Subcutaneous abdominal adipose tissue (tissue), 5 donors: ENCODE measurements around the gene PLIN5.

Experiments
- H3K27ac ChIP-seq: one replicate; pipeline ENCODE4 v1.7.0; 2013; ENCODE audit warnings: low read depth, mild to moderate bottlenecking, inconsistent platforms, low read length, moderate library complexity
- H3K27me3 ChIP-seq, 5 donors: one replicate each; pipeline ENCODE4 v1.7.0; 2013; ENCODE audit warnings: low read length in 5 of 5, inconsistent platforms in 1 of 5; ENCODE audit not compliant: control insufficient read depth in 5 of 5, insufficient read depth in 4 of 5
- H3K36me3 ChIP-seq, 5 donors: one replicate each; pipeline ENCODE4 v1.7.0; 2013; ENCODE audit warnings: low read length in 5 of 5; ENCODE audit not compliant: control insufficient read depth in 5 of 5, insufficient read depth in 5 of 5
- H3K4me1 ChIP-seq, 5 donors: one replicate each; pipeline ENCODE4 v1.7.0; 2013; ENCODE audit warnings: low read length in 5 of 5, mild to moderate bottlenecking in 3 of 5, moderate library complexity in 1 of 5; ENCODE audit not compliant: control insufficient read depth in 5 of 5, insufficient read depth in 5 of 5
- H3K4me3 ChIP-seq, 5 donors: one replicate each; pipeline ENCODE4 v1.7.0; 2013; ENCODE audit warnings: low read length in 5 of 5, low read depth in 1 of 5
- H3K9ac ChIP-seq, 5 donors: one replicate each; pipeline ENCODE4 v1.7.0; 2013; ENCODE audit warnings: low read length in 5 of 5, mild to moderate bottlenecking in 4 of 5, moderate library complexity in 3 of 5
- H3K9me3 ChIP-seq, 5 donors: one replicate each; pipeline ENCODE4 v1.7.0; 2013; ENCODE audit warnings: low read length in 5 of 5; ENCODE audit not compliant: control insufficient read depth in 5 of 5
- donor health status: healthy.
- donor health status: healthy.
- donor health status: healthy.
- donor health status: healthy.
- donor health status: healthy.

Gene PLIN5

DNA sequence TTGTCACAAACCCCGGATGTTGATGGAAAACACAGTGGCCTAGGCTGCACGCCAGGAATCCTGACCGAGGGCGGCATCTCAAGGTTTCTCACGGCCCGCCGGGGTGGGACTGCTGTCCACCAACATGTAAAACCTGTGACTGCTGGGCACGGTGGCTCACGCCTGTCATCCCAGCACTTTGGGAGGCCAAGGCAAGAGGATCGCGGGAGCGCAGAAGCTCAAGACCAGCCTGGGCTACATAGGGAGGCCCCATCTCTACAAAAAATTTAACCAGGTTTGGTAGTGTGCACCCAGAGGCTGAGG lies 27.9 kb downstream of the PLIN5 start:
- Histone ChIP-seq H3K4me3 (peak overlapping the region in 4 of 5 donors; percentile 17 to 51 (median 48)), H3K36me3 (peaks cover 0 to 70% (median 55%) of the 10 kb centered on the region in 5 donors), H3K27me3 (no peaks in the 10 kb centered on the region), H3K9me3 (peaks cover 0 to 3% (median 0%) of the 10 kb centered on the region in 5 donors), H3K9ac (peak overlapping the region in 1 of 5 donors; percentile 3), H3K27ac (peak overlapping the region; percentile 90), H3K4me1 (peaks cover 9 to 70% (median 52%) of the 10 kb centered on the region in 5 donors)

DNA sequence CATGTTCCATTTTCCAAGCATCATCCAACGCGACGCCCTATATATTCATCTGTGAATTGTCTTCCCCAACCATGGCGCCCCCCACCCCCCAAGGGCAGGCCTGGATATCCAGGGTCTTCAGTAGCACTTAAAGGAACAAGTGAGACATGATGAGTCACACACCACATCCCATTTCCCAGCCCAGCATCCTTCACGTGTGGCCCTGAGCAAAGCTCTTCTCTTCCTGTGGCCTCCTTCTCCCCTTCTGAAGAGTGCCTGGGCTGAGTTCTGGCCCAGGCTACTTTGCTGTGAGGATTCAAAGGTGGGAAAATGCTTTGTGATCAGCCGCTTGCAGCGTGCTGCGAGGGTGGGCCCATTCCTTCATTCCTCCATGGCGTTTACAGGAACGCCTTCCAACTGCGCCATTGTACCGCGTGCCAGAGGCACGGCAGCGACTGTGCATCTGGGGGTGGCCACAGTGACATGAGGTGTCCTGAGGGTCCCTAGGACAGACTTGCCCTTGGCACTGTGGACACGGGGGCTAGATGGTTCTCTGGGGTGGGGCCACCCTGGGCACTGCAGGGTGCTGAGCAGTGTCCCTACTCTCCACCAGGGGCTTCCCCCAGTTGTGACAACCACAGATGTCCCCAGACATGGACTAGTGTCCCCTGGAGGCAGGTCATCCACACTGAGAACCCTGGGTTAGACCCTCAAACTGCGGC lies 28.4 kb downstream of the PLIN5 start:
- Histone ChIP-seq H3K36me3 (peaks cover 0 to 72% (median 60%) of the 10 kb centered on the region in 5 donors), H3K4me1 (peaks cover 9 to 75% (median 56%) of the 10 kb centered on the region in 5 donors), H3K9ac (peak overlapping the region in 2 of 5 donors; percentile 3 to 5), H3K27me3 (no peaks in the 10 kb centered on the region), H3K27ac (peak overlapping the region; percentile 90), H3K4me3 (peak overlapping the region in 3 of 5 donors; percentile 25 to 48 (median 38)), H3K9me3 (peaks cover 0 to 3% (median 0%) of the 10 kb centered on the region in 5 donors)

DNA sequence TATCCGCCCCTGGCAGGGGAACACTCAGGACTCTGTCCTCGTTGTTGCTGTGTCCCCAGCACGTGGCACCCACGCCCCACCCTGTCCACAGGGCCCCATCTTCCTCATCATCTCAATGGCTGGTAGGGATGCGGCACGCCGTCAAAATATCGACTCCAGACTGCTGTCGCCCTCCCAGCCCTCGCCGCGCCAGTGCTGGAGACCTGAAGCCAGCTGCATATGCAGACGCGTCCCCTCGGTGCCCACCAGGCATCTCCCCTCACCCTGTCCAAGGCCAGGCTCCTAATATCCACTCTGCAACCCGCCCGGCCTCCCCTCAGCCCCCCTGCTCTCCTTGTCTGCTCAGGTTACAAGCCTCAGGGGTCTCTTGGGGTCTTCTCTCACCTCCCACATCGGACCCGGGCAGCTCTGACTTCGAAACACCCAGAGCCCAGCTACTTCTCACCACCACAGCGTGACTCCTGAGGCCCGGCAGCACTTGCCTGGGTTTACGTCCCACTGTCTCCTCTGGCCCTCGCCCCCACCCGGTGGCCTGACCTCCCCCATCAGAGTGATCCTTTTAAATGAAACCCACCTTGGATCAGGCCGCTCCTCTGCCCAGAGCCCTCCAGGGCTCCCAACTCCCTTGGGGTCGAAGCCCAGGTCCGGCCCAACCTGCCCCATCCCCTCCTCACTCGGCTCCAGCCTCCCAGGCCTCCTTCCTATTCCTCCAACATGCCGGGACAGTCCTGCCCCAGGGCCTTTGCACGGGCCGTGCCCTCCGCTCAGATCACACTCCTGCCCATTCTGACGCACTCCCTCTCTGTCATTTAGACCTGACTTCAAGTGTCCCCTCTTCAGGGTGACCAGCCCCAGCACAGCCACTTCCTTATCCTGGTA lies 29.2 kb downstream of the PLIN5 start:
- H3K36me3 ChIP-seq = peaks cover 0 to 76% (median 67%) of the 10 kb centered on the region in 5 donors
- peaks cover 9 to 73% (median 56%) of the 10 kb centered on the region in 5 donors for H3K4me1 ChIP-seq
- peak overlapping the region in 1 of 5 donors; percentile 25 for H3K4me3 ChIP-seq
- peak overlapping the region; percentile 90 for H3K27ac ChIP-seq
- no peaks in the 10 kb centered on the region for H3K27me3 ChIP-seq
- peaks cover 0 to 2% (median 0%) of the 10 kb centered on the region in 5 donors for H3K9me3 ChIP-seq
- H3K9ac ChIP-seq = peak overlapping the region in 1 of 5 donors; percentile 5

DNA sequence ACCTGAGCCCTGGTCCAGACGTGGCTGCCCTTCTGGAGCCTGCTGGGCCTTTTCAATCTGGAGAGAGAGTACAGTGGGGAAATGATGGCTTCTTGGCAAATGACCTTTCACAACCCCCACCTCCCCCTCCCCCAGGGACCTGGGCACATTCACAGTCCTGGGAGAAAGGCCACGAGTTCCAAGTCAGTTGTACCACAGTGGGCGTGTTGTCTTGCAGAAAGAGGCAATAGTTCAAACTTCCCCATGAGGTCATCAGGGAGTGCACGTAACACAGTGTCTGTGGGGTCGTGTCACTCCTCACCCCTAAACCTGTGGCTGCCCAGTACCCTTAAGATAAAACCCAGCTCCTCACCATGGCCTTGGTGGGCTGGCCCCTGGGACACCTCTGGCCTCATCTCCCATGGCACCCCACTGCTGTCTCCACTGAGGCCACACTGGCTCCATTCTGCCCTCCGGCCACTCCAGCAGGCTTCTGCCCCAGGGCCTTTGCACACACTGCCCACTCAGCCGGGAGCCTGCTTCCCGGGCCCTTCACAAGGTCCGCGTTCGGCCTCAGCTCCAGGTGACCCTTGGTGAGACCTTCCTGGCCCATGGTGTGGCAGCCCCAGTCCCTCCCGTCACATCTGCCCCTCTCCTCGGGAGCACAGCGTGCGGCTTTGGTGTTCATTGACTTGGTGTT lies 30.0 kb downstream of the PLIN5 start:
- Histone ChIP-seq H3K9ac (peak overlapping the region in 1 of 5 donors; percentile 48), H3K9me3 (no peaks in the 10 kb centered on the region), H3K4me3 (peak overlapping the region in 2 of 5 donors; percentile 6 to 35), H3K36me3 (peaks cover 0 to 81% (median 71%) of the 10 kb centered on the region in 5 donors), H3K27me3 (no peaks in the 10 kb centered on the region), H3K4me1 (peaks cover 9 to 69% (median 56%) of the 10 kb centered on the region in 5 donors), H3K27ac (peak overlapping the region; percentile 90)

DNA sequence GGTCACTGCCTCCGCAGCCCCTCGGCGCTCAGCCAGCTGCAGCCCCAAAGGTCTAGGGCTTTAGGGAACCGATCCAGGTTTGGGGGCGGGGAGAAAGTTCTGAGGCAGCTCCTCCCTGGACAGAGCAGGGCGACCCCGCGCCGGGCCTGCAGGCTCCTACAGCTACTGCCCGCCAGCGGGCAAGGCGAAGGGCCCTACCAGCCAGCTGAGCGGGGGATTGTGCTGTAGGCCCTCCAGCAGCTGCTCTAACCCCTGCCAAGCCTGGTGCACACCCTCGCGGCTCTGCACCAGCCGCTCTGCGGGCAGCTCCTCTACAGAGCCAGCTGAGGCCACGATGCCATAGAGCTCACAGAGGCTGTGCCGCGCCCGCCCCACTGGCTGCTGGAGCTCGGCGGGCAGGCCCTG lies 30.7 kb downstream of the PLIN5 start:
- Histone ChIP-seq H3K4me3 (peak overlapping the region in 2 of 5 donors; percentile 6 to 35), H3K36me3 (peaks cover 0 to 86% (median 76%) of the 10 kb centered on the region in 5 donors), H3K27me3 (no peaks in the 10 kb centered on the region), H3K4me1 (peaks cover 9 to 69% (median 56%) of the 10 kb centered on the region in 5 donors), H3K9ac (no peak overlapping the region), H3K27ac (peak overlapping the region; percentile 90), H3K9me3 (no peaks in the 10 kb centered on the region)

DNA sequence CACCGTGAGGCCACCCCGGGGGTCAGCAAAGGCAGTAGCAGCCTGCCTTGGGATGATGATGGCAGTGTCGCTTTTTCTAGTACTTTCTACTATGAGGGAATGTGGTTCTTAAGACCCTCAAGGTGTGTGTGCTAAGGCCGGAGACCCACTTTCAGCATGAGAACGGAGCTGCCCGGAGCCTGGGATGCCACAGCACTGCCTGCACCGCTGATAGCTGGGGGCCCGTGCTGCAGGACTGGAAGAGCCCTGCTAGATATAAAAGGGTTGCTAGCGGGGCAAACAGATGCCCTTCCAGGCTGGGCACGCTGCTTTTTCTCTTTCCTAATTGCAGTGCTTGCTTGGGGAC lies 31.2 kb downstream of the PLIN5 start:
- Histone ChIP-seq H3K27me3 (no peaks in the 10 kb centered on the region), H3K36me3 (peaks cover 0 to 87% (median 76%) of the 10 kb centered on the region in 5 donors), H3K27ac (peak overlapping the region; percentile 90), H3K9ac (no peak overlapping the region), H3K4me1 (peaks cover 9 to 69% (median 56%) of the 10 kb centered on the region in 5 donors), H3K9me3 (no peaks in the 10 kb centered on the region), H3K4me3 (peak overlapping the region in 1 of 5 donors; percentile 35)

DNA sequence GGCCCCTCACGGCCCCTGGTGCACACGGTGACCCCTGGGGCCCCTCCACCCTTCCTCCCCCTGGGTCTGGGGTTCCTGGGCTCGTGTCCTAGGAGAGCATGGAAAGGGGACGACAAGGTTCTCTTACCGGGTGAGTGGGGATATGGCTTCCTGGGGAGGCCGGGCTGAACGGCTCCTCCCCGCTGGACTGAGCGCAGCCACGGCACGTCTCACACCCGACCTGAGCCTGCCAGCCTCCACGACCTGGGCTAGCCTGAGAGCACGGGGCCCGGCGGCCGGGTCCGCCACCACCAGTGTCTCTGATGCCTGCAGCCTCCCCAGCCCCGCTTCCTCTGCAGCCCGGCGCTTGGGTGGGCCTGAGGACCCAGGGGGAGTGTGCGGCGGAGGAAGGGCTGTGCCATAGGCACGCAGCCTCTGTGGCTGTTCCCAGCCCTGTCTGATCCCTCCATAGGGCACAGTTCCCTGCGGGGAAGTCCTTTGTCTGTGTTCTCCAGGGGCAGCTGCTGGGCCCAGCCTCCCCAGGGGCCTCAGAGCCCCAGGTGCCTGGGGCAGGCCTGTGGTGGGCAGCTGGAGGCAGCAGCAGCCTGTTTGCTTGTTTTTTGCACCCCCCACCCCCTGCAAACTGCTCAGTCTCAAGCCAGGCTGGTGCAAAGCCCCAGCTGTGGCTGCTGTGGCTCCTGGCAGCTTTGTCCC lies 31.7 kb downstream of the PLIN5 start:
- peak overlapping the region; percentile 90 for H3K27ac ChIP-seq

DNA sequence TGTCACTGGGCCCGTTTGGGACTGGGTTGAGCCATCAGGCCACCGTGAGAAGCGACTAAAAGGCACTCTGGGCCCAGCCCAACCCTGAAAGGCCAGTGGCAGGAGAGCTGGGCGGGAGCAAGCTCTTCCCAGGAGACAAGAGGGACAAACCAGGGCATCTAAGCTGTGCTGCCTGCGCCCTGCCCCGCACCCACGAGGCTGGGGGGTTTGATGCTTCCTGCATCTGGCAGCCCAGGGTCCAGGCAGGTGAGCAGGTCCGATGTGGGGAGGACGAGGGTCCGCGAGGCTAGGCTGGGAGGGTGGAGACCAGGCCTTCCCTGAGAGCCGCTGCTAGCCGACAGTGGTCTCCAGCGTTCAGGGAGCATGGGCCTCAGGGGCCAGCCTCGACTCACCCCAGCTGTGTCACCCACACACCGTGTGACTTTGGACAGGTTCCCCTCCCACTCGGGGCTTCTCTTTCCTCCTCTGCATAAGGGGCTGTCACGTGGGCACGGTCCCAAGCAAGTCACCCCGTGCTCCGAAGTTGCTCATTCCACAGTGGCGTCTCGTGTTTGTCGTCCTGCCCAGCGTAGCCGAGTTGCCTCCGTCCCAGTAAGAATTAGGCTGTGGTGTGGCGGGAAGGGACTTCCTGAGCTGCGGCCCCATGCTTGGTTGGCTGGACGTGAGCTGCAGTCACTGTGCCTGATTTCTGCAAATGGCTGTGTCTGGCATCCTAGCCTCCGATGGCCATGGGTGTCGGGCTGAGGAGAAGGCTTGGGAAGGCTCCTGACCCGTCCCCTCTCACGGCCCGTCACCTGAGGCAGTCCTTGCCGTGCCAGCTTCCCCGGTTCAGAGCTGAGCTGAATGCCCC lies 32.5 kb downstream of the PLIN5 start:
- Histone ChIP-seq H3K27ac (peak overlapping the region; percentile 65), H3K9me3 (no peaks in the 10 kb centered on the region), H3K4me3 (no peak overlapping the region), H3K9ac (peak overlapping the region in 1 of 5 donors; percentile 2), H3K4me1 (peaks cover 9 to 56% (median 47%) of the 10 kb centered on the region in 5 donors), H3K36me3 (peaks cover 0 to 93% (median 79%) of the 10 kb centered on the region in 5 donors), H3K27me3 (no peaks in the 10 kb centered on the region)

More for the DNA sequence above, 31.7 kb downstream of the PLIN5 start:
- no peaks in the 10 kb centered on the region for H3K27me3 ChIP-seq
- peak overlapping the region in 1 of 5 donors; percentile 35 for H3K4me3 ChIP-seq
- peaks cover 0 to 88% (median 77%) of the 10 kb centered on the region in 5 donors for H3K36me3 ChIP-seq
- peaks cover 9 to 64% (median 53%) of the 10 kb centered on the region in 5 donors for H3K4me1 ChIP-seq
- no peak overlapping the region for H3K9ac ChIP-seq
- no peaks in the 10 kb centered on the region for H3K9me3 ChIP-seq
